HG03097 (cell line): Measurements from ENCODE around the gene PCNX1.
"Not testable (repeated sequence)": the region's sequence is repeated elsewhere in the genome, so short reads cannot be mapped to it uniquely, and the experiment has no call there.

Experiments
- ATAC-seq: cut with Tn5 transposase; IDR thresholded peaks from one replicate; pipeline ENCODE4 v1.9.1; 2021; ENCODE audit not compliant: unreplicated experiment, low FRiP score

The PCNX1 gene

GRCh38 chr14:71061458-71061857 lies 154.2 kb downstream of the PCNX1 start:
- ATAC-seq = no peak

DNA sequence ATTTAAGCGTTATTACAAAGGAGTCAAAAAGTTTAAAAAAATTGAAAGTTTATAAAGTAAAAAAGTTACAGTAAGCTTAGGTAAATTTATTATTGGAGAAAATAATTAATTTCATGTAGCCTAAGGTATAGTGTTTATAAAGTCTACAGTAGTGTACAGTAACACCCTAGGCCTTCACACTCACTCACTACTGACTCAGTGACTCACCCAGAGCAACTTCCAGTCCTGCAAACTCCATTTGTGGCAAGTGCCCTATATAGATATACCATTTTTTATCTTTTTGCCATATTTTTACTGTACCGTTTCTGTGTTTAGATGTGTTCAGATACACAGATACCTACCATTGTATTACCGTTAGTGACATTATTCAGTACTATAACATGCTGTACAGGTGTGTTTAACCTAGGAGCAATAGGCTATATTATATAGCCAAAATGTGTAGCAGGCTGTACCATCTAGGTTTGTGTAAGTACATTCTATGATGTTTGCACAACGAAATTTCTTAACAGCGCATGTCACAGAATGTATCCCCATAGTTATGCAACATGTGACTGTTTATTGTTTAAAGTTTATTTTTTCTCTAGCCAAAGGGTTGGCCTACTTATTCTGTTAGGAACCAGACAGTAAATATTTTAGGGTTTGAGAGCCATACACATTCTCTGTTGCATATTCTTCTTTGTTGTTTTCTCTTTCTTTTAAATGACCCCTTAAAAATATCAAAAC lies 155.5 kb downstream of the PCNX1 start:
- ATAC-seq = no peak

DNA sequence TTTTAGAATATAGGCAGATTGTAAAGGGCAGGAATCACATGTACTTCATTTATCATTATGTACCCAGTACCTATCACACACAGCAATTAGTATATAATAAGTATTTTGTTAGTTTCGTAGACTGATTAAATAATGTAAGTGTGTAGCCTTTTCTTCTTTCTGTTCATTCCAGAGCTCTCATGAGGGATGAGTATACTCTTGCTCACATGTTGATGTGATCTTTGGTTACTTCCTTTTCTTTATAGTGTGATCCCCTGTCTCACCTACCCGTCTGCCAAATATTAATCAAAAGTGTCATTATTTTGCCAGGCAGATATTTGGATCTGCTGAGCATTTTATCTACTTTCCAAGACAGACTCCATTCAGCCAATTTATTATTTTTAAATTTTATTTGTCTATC lies 156.1 kb downstream of the PCNX1 start:
- no peak for ATAC-seq

DNA sequence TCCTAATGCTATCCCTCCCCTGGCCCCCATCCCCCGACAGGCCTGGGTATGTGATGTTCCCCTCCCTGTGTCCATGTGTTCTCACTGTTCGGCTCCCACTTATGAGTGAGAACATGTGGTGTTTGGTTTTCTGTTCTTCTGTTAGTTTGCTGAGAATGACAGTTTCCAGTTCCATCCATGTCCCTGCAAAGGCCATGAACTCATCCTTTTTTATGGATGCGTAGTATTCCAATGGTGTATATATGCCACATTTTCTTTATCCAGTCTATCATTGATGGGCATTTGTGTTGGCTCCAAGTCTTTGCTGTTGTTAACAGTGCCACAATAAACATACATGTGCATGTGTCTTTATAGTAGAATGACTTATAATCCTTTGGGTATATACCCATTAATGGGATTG lies 157.5 kb downstream of the PCNX1 start:
- not testable (repeated sequence) for ATAC-seq

GRCh38 chr14:71070169-71070568 lies 162.9 kb downstream of the PCNX1 start:
- no peak for ATAC-seq

DNA sequence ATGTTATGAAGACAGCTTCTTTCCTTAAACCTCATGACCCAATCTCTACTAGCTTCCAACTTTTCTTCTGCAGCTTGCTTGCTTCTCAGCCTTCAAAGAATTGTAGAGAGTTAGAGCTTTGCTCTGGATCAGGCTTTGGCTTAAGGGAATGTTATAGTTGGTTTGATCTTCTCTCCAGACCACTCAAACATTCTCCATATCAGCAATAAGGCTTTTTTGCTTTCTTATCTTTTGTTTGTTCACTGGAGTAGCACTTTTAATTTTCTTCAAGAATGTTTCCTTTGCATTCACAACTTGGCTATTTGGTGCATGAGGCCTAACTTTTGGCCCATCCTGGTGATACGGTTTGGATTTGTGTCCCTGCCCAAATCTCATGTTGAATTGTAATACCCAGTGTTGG lies 163.8 kb downstream of the PCNX1 start:
- ATAC-seq = no peak

DNA sequence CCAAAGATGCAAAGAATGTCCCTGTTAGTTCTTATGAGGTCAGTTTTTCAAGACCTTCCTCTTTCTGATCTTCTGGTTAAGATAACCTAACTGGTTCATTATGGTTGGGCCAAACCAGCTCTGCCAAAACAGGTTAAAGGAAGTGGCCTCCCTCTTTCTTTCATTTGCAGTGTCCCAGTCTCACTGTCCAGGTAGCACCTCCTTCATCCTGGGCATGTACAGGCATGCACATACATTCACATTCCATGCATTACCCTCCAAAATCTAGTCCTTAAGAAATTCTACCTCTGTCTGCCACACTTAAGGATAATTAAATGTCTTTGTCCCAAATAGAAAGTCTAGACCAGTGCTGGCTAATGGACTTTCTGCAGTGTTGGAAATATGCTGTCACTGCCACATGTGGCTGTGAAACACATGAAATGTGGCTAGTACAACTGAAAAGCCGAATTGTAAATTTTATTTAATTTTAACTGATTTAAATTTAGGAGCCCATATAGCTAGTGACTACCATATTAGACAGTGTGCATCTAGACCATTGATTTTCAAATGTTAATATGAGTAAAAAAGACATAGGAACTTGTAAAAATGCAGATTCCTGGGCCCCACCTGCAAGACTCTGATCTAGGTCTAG lies 169.3 kb downstream of the PCNX1 start:
- ATAC-seq = no peak

DNA sequence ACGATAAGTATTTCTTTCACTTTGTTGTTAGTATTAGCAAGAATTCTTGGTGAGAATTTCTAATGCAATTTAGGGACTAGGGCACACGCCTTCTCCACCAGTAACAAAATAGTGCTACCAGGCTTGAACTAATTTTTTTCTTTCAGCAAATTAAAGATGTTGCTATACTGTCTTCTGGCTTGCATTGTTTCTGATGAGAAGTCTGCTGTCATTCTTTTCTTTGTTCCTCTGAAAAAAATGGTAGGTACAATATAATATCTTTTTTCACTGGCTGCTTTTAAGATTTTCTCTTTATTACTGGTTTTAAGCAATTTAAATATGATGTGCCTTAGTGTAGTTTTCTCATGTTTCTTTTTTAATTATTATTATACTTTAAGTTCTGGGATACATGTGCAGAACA lies 171.2 kb downstream of the PCNX1 start:
- ATAC-seq = no peak

- no peak for ATAC-seq
Observed at GRCh38 chr14:71086567-71086966, 179.3 kb downstream of the PCNX1 start.

DNA sequence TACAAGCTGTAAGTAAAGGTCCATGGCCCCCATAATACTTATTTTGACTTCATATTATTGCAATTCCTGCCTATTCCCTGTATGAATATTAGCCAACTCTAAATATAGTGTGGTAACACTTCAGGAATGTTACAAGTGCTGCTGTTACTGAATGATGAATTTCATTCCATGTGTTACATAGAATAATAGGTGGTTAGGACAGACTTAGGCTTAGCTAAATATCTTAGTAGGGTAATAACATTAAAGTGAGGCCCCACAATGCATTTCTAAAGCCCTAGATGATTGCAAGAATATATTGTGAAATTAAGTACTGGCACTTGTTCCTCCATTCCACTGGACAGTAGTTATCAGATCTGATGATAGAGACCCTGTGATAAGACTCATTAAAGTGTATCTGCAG lies 182.7 kb downstream of the PCNX1 start:
- no peak for ATAC-seq

DNA sequence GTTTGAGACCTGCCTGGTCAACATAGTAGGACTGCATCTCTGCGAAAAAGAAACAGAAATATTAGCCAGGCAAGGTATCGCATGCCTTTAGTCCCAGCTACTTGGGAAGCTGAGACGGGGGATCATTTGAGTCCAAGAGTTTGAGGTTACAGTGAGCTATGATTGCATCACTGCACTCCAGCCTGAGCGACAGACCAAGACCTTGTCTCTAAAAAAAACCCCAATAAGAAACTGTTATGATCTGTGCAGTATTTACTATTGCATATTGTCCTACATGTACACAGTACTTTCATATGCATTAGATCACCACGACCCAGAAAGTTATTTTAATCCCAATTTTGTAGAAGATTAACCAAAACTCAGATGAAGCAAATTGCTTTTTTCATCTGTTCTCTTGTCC lies 187.5 kb downstream of the PCNX1 start:
- no peak for ATAC-seq

DNA sequence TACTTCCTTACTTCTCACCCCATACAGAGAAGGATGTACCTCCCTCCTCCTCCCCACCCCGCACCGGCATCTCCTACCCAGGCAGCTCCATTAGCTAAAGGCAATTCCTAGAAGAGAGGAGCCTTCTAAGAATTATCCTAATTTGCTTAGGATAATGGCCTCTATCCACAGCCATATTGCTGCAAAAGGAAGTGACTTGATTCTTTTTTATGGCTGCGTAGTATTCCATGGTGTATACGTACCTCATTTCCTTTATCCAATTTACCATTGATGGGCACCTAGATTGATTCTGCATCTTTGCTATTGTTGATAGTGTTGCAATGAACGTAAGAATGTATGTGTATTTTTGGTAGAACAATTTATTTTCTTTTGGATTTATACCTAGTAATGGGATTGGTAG lies 189.7 kb downstream of the PCNX1 start:
- ATAC-seq = no peak

- ATAC-seq = no peak
Observed at GRCh38 chr14:71103662-71104484, 196.6 kb downstream of the PCNX1 start.

- ATAC-seq = no peak
Observed at GRCh38 chr14:71105177-71105576, 197.9 kb downstream of the PCNX1 start.

DNA sequence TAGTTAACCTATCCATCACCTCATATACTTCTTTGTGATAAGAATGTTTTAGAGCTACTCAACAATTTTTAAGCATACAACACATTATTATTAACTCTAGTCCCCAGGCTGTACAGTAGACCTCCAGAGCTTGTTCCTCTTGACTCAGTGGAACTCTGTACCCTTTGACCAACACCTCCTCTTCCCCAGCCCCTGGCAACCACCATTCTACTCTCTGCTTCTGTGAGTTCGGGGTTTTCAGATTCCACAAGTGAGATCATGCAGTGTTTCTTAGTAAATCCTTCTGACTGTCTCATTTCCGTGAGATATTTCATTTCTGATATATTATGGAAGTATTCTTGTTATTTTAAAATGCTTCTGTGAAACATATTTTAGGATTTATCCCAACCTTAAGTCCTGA lies 200.7 kb downstream of the PCNX1 start:
- no peak for ATAC-seq

DNA sequence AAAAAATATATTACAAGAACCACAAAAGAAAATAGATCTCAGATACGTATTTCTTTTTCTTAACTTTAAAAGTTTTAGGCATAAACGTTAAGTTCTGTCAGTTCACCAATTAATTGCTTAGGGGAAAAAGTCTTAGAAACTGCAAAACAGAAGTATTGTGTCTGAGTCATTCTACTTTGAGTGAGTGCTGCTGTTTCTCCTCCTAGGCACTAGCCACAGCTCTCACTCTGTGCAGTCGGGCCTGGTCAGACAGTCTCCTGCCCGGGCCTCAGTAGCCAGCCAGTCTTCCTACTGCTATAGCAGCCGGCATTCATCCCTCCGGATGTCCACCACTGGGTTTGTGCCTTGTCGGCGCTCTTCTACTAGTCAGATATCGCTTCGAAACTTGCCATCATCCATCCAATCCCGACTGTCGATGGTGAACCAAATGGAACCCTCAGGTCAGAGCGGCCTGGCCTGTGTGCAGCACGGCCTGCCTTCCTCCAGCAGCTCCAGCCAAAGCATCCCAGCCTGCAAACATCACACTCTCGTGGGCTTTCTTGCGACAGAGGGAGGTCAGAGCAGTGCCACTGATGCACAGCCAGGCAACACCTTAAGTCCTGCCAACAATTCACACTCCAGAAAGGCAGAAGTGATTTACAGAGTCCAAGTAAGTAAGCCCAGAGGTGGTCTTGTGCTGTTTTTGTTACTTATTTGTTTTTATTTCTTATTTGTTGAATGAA lies 201.3 kb downstream of the PCNX1 start:
- no peak for ATAC-seq

GRCh38 chr14:71113376-71113775 lies 206.1 kb downstream of the PCNX1 start:
- ATAC-seq = no peak

DNA sequence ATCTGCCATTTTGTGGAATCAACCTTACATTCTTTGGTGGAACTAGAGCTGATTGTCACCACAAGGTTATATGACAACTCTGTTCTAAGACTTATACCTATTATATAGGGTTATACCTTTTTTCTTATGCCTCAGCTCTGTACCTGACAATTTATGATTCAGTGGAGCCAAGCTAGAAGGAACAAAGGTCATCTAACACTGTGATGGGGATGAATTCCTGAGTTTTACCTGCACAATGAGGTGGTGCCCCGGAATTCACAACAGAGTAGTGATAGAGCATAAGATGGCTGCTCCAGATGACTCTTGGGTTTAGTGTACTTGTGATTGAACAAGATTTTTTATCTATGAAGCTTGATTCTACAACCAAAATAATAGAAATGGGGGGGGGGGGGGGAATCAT lies 207.3 kb downstream of the PCNX1 start:
- no peak for ATAC-seq

DNA sequence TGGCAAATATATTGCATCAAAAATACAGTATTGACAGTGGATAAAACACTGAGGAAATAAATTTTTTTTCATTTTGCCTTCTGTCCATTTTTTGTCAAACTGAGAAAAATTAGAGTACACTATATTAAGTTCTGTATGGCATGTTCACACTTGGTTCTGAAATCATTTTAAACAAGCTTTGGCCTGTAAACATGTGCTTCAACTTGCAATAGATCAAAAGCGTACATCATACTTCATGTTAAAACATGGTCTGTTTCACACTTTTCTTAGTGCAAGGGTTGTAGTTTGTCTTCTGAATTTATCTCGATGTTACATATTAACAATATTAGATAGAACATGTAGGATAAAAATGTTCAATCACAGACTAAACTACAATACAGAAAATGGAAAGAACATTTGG lies 208.0 kb downstream of the PCNX1 start:
- ATAC-seq = no peak

DNA sequence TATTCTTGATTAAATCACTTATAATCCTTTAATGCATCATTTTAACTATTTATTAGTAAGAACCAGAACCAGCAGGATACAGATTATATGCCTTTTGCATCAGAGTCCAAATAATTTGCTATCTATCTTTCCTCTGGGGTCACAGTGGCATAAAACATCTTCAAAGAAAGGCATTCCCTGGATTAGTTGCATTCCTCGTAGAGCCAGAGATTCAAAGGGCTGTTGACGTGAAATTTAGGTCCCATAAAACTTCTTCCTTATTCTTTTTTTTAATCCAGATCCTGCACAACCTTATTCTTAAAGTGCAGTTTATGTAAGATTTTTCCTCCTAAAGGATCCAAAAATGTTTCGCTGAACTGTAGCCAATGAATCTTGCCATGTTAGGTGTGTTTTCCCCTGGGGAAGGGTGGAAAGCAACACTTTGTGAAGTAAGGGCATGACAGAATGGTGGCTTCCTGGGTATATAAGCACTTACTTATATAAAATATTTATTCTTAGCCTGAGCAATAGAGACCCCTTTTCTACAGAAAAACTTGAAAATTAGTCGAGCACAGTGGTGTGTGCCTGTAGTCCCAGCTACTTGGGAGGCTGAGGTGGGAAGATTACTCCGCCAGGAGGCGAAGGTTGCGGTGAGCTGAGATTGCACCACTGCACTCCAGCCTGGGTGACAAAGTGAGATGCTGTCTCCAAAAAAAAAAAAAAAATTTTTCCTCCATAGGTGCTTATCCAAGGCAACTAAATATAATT lies 208.7 kb downstream of the PCNX1 start:
- ATAC-seq = no peak
